IMR-90 (cell line): ENCODE data around the gene SNRPD1. TPM values are rescaled to one million over a fixed set of nuclear protein-coding genes. Genes with fewer than 3 reads are reported as not detected.
A peak's percentile ranks its signal among the peaks of the same experiment; 100 is the strongest.

ENCODE experiments used
- ATAC-seq: fragments of 200-7000 bp; cut with Tn5 transposase; 2 replicates; pipeline ENCODE4 v1.9.1; 2020; ENCODE audit warnings: low read depth, mild to moderate bottlenecking, moderate library complexity
- BruUV-seq: library from RNA; stranded (reverse); fragments of 400-500 nt; replicated peaks from 2 replicates; lab custom pipeline; 2021; lab: Mats Ljungman, UMichigan
- CTCF ChIA-PET: fragments of 300-600 bp; formaldehyde crosslinking; extraction: SDS; loops from one replicate; lab custom pipeline; 2021; ENCODE audit warnings: antibody characterized with exemption; lab: Yijun Ruan, JAX
- POLR2A ChIA-PET: fragments of 300-600 bp; sonication (Branson Sonifier 250); formaldehyde crosslinking; loops from one replicate; lab custom pipeline; 2022; ENCODE audit warnings: antibody characterized with exemption; ENCODE audit not compliant: unreplicated experiment; lab: Charles Lee
- DNase-seq: peaks from one replicate; pipeline ENCODE4 v3.0.0; 2013
- H2AFZ ChIP-seq: replicated peaks from 2 replicates; pipeline ENCODE3; 2013; ENCODE audit warnings: low read length, mild to moderate bottlenecking; ENCODE audit not compliant: poor library complexity
- H2AK5ac ChIP-seq: 2 replicates; pipeline ENCODE4 v1.6.1; 2013; ENCODE audit warnings: low read depth, low read length, inconsistent platforms
- H2AK9ac ChIP-seq: replicated peaks from 2 replicates; pipeline ENCODE3; 2013; ENCODE audit warnings: mild to moderate bottlenecking, low read depth, low read length, moderate library complexity; ENCODE audit not compliant: poor library complexity
- H2BK120ac ChIP-seq: 2 replicates; pipeline ENCODE4 v1.6.1; 2013; ENCODE audit warnings: low read depth, low read length, inconsistent platforms
- H2BK15ac ChIP-seq: 3 replicates; pipeline ENCODE4 v1.6.1; 2013; ENCODE audit warnings: low read depth, low read length, inconsistent platforms
- H2BK20ac ChIP-seq: 2 replicates; pipeline ENCODE4 v1.6.1; 2013; ENCODE audit warnings: low read depth, mild to moderate bottlenecking, inconsistent platforms, low read length, moderate library complexity
- H2BK5ac ChIP-seq: 2 replicates; pipeline ENCODE4 v1.6.1; 2013; ENCODE audit warnings: mild to moderate bottlenecking, low read depth, low read length, inconsistent platforms; ENCODE audit not compliant: poor library complexity, severe bottlenecking
- H3K14ac ChIP-seq: replicated peaks from 2 replicates; pipeline ENCODE4 v1.6.1; 2013; ENCODE audit warnings: low read depth, low read length, inconsistent platforms
- H3K18ac ChIP-seq: 2 replicates; pipeline ENCODE4 v1.6.1; 2013; ENCODE audit warnings: low read depth, low read length, control low read depth
- H3K23ac ChIP-seq: 2 replicates; pipeline ENCODE4 v1.6.1; 2013; ENCODE audit warnings: low read depth, low read length, inconsistent platforms
- H3K27ac ChIP-seq: 2 replicates; pipeline ENCODE4 v1.5.1; 2013; ENCODE audit warnings: mild to moderate bottlenecking, control low read depth, low read length; ENCODE audit not compliant: insufficient read depth
- H3K27me3 ChIP-seq: 2 replicates; pipeline ENCODE4 v1.6.1; 2013; ENCODE audit warnings: low read length; ENCODE audit not compliant: control insufficient read depth, insufficient read depth
- H3K36me3 ChIP-seq: 2 replicates; pipeline ENCODE4 v1.6.1; 2013; ENCODE audit warnings: low read length, mixed read lengths; ENCODE audit not compliant: control insufficient read depth, insufficient read depth
- H3K4ac ChIP-seq: 2 replicates; pipeline ENCODE4 v1.6.1; 2013; ENCODE audit warnings: low read depth, low read length, inconsistent platforms
- H3K4me1 ChIP-seq: 2 replicates; pipeline ENCODE4 v1.6.1; 2013; ENCODE audit warnings: low read length, mixed read lengths; ENCODE audit not compliant: control insufficient read depth, insufficient read depth
- H3K4me2 ChIP-seq: 2 replicates; pipeline ENCODE4 v1.6.1; 2013; ENCODE audit warnings: low read depth, mild to moderate bottlenecking, control low read depth, low read length, moderate library complexity
- H3K4me3 ChIP-seq: 2 replicates; pipeline ENCODE4 v1.5.1; 2013; ENCODE audit warnings: low read depth, mild to moderate bottlenecking, control low read depth, low read length, moderate library complexity; ENCODE audit not compliant: insufficient read depth
- H3K56ac ChIP-seq: 2 replicates; pipeline ENCODE4 v1.6.1; 2013; ENCODE audit warnings: low read length, inconsistent platforms; ENCODE audit not compliant: insufficient read depth; ENCODE audit errors: extremely low read depth
- H3K79me1 ChIP-seq, 2 experiments: 2 replicates each; pipeline ENCODE4 v1.6.1; 2013; ENCODE audit warnings: low read length in 2 of 2, inconsistent platforms in 1 of 2, low read depth in 1 of 2
- H3K9ac ChIP-seq: 2 replicates; pipeline ENCODE4 v1.6.1; 2013; ENCODE audit warnings: low read depth, low read length, control low read depth
- H3K9me1 ChIP-seq: 2 replicates; pipeline ENCODE4 v1.6.1; 2013; ENCODE audit warnings: low read length, inconsistent platforms; ENCODE audit not compliant: insufficient read depth
- H3K9me3 ChIP-seq: 2 replicates; pipeline ENCODE4 v1.6.1; 2013; ENCODE audit warnings: low read length; ENCODE audit not compliant: control insufficient read depth, insufficient read depth
- H4K20me1 ChIP-seq: 2 replicates; pipeline ENCODE4 v1.6.1; 2013; ENCODE audit warnings: low read length, inconsistent platforms; ENCODE audit not compliant: insufficient read depth
- H4K5ac ChIP-seq: 2 replicates; pipeline ENCODE4 v1.6.1; 2013; ENCODE audit warnings: mild to moderate bottlenecking, low read depth, low read length, control low read depth
- H4K8ac ChIP-seq, 2 experiments: 2 replicates each; pipeline ENCODE4 v1.6.1; 2013; ENCODE audit warnings: low read depth in 2 of 2, low read length in 2 of 2, control low read depth in 1 of 2, inconsistent platforms in 1 of 2
- H4K91ac ChIP-seq: 2 replicates; pipeline ENCODE4 v1.6.1; 2013; ENCODE audit warnings: low read depth, low read length, inconsistent platforms; ENCODE audit not compliant: insufficient read depth
- CEBPB ChIP-seq: IDR thresholded peaks from 2 replicates; pipeline ENCODE4 v1.6.1; 2012; ENCODE audit warnings: low read depth, low read length, improper control_type of control experiment
- POLR2A ChIP-seq: IDR thresholded peaks from 2 replicates; pipeline ENCODE4 v1.6.1; 2012; ENCODE audit warnings: mild to moderate bottlenecking, low read depth, low read length
- WGBS, 2 experiments: methylation state at CpG; one replicate each; pipeline versions ENCODE4 v1.1.5 to v1.1.7; 2013; ENCODE audit warnings: missing lambda C conversion rate in 2 of 2; ENCODE audit not compliant: insufficient read length in 1 of 2; ENCODE audit errors: extremely low coverage in 2 of 2; 5-methylcytosine and 5-hydroxymethylcytosine counted together
- dilution Hi-C: fragments of 300-500 bp; cut with HindIII; formaldehyde crosslinking; loops from one replicate; pipeline ENCODE4 v1.14.3; 2018; ENCODE audit warnings: low sequenced_read_pairs; ENCODE audit not compliant: unreplicated experiment
- in situ Hi-C: fragments of 300-500 bp; cut with MboI; formaldehyde crosslinking; loops from 3 replicates; pipeline ENCODE4 v1.14.3; 2019; ENCODE audit warnings: low sequenced_read_pairs, inconsistent platforms, mixed read lengths
- intact Hi-C: fragments of 100-400 bp; cut with micrococcal nuclease; formaldehyde crosslinking; loops from 2 replicates; pipeline ENCODE4 v1.10.0; 2022
- polyA plus RNA-seq, 3 experiments: library from polyadenylated mRNA; depleted of rRNA; stranded (reverse); fragments of >200 nt; gene quantifications; 2 replicates each; pipeline ENCODE4 v1.2.3, GENCODE V29; 2012; ENCODE audit warnings: low replicate concordance in 1 of 3
- total RNA-seq: library from RNA; depleted of rRNA; stranded (reverse); fragments of >200 nt; gene quantifications from 2 replicates; pipeline ENCODE4 v1.2.3, GENCODE V29; 2012

SNRPD1 gene
- total and polyA plus RNA-seq, 2 of the 4 experiments (the other 2 are of a cell fraction), result 6.8 to 19.8 TPM

GRCh38 chr18:21663578-21663977 is 51.5 kb downstream of the SNRPD1 start:
- no peak overlapping the region for H2AFZ ChIP-seq
- H3K56ac ChIP-seq, result no peak overlapping the region
- H3K23ac ChIP-seq, result no peak overlapping the region
- no peak overlapping the region for H4K5ac ChIP-seq
- no peak overlapping the region for H2BK15ac ChIP-seq
- CTCF ChIA-PET, result interaction anchor here (1.1 kb wide), 1 partner anchor 35 kb away, joined by 3 read pairs; no protein-coding TSS in a partner anchor
- no peak overlapping the region for H3K14ac ChIP-seq
- in situ Hi-C loops (no loop called here), dilution Hi-C loops (no loop called here), intact Hi-C loops (loop anchor here (10.0 kb wide), 1 partner anchor 61 kb away; no protein-coding TSS in a partner anchor)
- H3K9ac ChIP-seq, result no peak overlapping the region
- H3K36me3 ChIP-seq, result no peaks in the 10 kb centered on the region; the same call in 1 of the 2 replicates
- WGBS, 2 experiments, result 82 to 100% methylated on average over 1 to 2 of the region's 7 CpGs
- H2BK120ac ChIP-seq, result no peak overlapping the region
- POLR2A ChIA-PET, result no interaction called here
- no peak overlapping the region for H2BK5ac ChIP-seq
- H4K91ac ChIP-seq, result no peak overlapping the region
- H3K27ac ChIP-seq, result no peak overlapping the region
- DNase-seq (no peak), ATAC-seq (no peak)
- no peaks in the 10 kb centered on the region for H3K27me3 ChIP-seq
- no peak overlapping the region for H3K4me3 ChIP-seq
- H3K9me3 ChIP-seq, result no peaks in the 10 kb centered on the region
- no peak for TF ChIP-seq POLR2A
- peak; percentile 33; the same call in 1 of the 2 replicates for TF ChIP-seq CEBPB
- no peak overlapping the region for H3K4me2 ChIP-seq
- no peaks in the 10 kb centered on the region for H3K4me1 ChIP-seq
- BruUV-seq, result no TSS peak
- no peaks in the 10 kb centered on the region for H4K20me1 ChIP-seq
- no peak overlapping the region for H2BK20ac ChIP-seq
- no peaks in the 10 kb centered on the region for H3K79me1 ChIP-seq
- no peak overlapping the region for H4K8ac ChIP-seq
- H2AK5ac ChIP-seq, result no peak overlapping the region
- H2AK9ac ChIP-seq, result no peak overlapping the region
- H3K4ac ChIP-seq, result no peak overlapping the region
- 0 out of 2 replicates have a peak, but pooled peaks cover 6% of the 10 kb centered on the region for H3K9me1 ChIP-seq
- no peak overlapping the region for H3K18ac ChIP-seq
